Vagina (tissue), 2 donors: ENCODE results near the gene CD79B. TPM values are rescaled to one million over a fixed set of nuclear protein-coding genes. Genes with fewer than 3 reads are reported as not detected.

Experiments
- DNase-seq, 2 donors: peaks; one replicate each; pipeline ENCODE4 v3.0.0-alpha.2; 2017; ENCODE audit errors: extremely low spot score in 2 of 2
- H3K27ac ChIP-seq: fragments of 200-600 bp; sonication (generic); one replicate; pipeline ENCODE4 v1.5.1; 2019
- H3K27me3 ChIP-seq: fragments of 200-600 bp; sonication (generic); one replicate; pipeline ENCODE4 v1.5.1; 2019
- H3K36me3 ChIP-seq, 2 donors: fragments of 200-600 bp; sonication (generic); one replicate each; pipeline ENCODE4 v1.5.1; 2017 to 2019
- H3K4me1 ChIP-seq: fragments of 200-600 bp; sonication (generic); one replicate; pipeline ENCODE4 v1.5.1; 2019
- H3K4me3 ChIP-seq, 2 donors: fragments of 200-600 bp; sonication (generic); 1 replicate in 1 of 2; 2 replicates in 1 of 2; pipeline ENCODE4 v1.5.1; 2016 to 2019
- H3K9me3 ChIP-seq: fragments of 200-600 bp; sonication (generic); one replicate; pipeline ENCODE4 v1.5.1; 2019
- POLR2A ChIP-seq, 2 donors: fragments of 450-650 bp; IDR thresholded peaks; one replicate each; pipeline ENCODE4 v1.6.1; 2017; ENCODE audit warnings: antibody characterized with exemption in 2 of 2, mild to moderate bottlenecking in 2 of 2, moderate library complexity in 2 of 2
- POLR2AphosphoS5 ChIP-seq, 2 donors: sonication (generic); formaldehyde crosslinking; IDR thresholded peaks; one replicate each; pipeline ENCODE4 v1.9.0; 2017; ENCODE audit warnings: antibody characterized with exemption in 2 of 2, mild to moderate bottlenecking in 2 of 2, low read depth in 1 of 2; ENCODE audit not compliant: insufficient read depth in 1 of 2
- intact Hi-C: fragments of 100-400 bp; cut with DNase I; formaldehyde crosslinking; loops from one replicate; pipeline ENCODE4 v1.15.1; 2023
- total RNA-seq: library from RNA; depleted of rRNA; stranded (reverse); fragments of >200 nt; gene quantifications from one replicate; pipeline ENCODE4 v1.2.3, GENCODE V29; 2016
- TF ChIP-seq, protein P1 (sequence below), 3 experiments: fragments of 450-650 bp in 2 of 3; fragments of 200-600 bp in 1 of 3; sonication (generic) in 1 of 3; IDR thresholded peaks; one replicate each; pipeline ENCODE4 v1.5.1; 2017 to 2019; ENCODE audit warnings: antibody characterized with exemption in 3 of 3, mild to moderate bottlenecking in 2 of 3, moderate library complexity in 2 of 3

Gene CD79B
- total RNA-seq, 1 donor from 2014 or later: 3.9 TPM

DNA sequence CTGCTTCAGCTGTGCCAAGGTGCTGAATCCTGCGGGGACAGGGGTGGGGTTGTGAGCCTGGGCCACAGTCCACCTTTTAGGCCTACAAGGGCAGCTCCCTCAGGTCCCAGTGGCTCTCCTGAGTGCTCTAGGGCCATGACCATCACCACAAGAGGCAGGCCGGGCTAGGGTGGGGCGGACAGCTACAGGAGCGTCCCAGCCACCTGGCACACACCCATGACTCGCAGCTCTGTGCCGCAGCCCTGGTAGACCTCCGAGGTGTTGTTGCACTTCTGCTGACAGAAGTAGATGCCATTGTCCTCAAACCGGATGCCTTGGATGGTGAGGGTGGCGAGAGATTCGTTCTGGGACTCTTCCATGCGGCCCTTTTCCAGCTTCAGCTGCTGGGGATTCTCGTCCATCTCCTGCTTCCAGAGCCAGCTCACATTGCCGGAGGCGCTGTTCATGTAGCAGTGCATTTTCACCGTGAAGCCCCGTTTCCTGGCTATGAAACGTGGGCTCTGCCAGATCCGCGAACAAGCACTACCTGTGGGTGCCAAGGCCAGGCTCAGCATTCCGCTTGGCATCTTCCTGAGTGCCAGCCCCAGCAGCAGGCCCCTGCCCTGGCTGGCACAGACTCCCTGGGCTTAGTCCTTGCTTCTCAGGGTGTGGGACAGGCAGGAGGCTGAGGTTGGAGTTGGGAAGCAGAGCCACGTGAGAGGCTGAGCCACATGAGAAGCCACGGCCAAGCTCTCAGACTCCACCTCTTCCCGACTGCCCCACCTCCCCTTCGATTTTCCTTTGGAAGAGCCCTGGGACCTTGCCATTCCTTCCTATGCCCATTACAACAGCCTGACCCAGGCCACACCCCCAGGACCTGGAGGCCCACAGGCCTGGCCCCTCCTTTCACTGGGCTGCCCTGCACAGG is 2.0 kb downstream of the CD79B start:
- Histone ChIP-seq H3K9me3 (no peaks in the 10 kb centered on the region), H3K4me1 (peaks cover 22% of the 10 kb centered on the region), H3K36me3 (no peaks in the 10 kb centered on the region), H3K4me3 (peak overlapping the region in 1 of 2 donors; percentile 5), H3K27me3 (no peaks in the 10 kb centered on the region), H3K27ac (peak overlapping the region; percentile 63)
- intact Hi-C loops: no loop called here
- DNase-seq: no peak
- TF ChIP-seq POLR2AphosphoS5 (IDR thresholded peaks at IDR 0.05; ENCODE audit: insufficient read depth in 1 of 2, low read depth in 1 of 2) (peak in 1 of 2 donors; percentile 28), POLR2A (IDR thresholded peaks at IDR 0.05) (no peak)

DNA sequence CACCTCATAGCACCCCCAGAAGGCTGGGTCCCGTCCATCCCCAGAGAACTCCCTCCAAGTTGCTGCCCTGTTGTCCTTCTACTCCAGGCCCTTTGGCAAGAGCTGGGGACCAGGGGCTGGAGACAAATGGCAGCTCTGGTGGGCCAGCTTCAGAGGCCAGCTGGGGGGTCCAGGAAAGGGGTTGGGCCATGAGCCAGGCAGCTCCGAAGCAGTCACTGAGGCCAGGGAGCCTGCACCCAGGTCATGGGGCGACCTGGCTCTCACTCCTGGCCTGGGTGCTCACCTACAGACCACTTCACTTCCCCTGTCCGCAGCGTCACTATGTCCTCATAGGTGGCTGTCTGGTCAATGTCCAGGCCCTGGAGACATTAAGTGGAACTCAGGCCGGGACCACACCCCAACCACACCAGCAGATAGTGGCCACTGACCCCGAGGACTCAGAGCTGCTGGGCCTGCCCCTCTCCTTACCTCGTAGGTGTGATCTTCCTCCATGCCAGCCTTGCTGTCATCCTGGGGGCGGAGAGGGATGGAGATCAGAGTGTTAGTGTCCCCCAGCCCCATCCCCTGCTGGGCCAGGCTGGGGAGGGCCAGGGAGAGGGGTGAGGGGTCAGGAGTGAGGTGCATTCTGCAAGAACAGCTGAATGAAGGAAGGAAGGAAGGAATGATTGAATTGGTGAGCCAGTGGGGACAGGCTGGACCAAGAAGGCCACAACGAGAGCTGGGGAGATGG is 3.0 kb downstream of the CD79B start:
- Histone ChIP-seq H3K27me3 (no peaks in the 10 kb centered on the region), H3K9me3 (no peaks in the 10 kb centered on the region), H3K27ac (no peak overlapping the region), H3K4me1 (peaks cover 22% of the 10 kb centered on the region), H3K36me3 (no peaks in the 10 kb centered on the region), H3K4me3 (no peak overlapping the region)
- no peak for TF ChIP-seq POLR2AphosphoS5 (IDR thresholded peaks at IDR 0.05; ENCODE audit: insufficient read depth in 1 of 2, low read depth in 1 of 2)
- no peak for TF ChIP-seq POLR2A (IDR thresholded peaks at IDR 0.05)
- TF ChIP-seq, protein P1, sequence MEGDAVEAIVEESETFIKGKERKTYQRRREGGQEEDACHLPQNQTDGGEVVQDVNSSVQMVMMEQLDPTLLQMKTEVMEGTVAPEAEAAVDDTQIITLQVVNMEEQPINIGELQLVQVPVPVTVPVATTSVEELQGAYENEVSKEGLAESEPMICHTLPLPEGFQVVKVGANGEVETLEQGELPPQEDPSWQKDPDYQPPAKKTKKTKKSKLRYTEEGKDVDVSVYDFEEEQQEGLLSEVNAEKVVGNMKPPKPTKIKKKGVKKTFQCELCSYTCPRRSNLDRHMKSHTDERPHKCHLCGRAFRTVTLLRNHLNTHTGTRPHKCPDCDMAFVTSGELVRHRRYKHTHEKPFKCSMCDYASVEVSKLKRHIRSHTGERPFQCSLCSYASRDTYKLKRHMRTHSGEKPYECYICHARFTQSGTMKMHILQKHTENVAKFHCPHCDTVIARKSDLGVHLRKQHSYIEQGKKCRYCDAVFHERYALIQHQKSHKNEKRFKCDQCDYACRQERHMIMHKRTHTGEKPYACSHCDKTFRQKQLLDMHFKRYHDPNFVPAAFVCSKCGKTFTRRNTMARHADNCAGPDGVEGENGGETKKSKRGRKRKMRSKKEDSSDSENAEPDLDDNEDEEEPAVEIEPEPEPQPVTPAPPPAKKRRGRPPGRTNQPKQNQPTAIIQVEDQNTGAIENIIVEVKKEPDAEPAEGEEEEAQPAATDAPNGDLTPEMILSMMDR (IDR thresholded peaks at IDR 0.05): no peak
- intact Hi-C loops: no loop called here
- no peak for DNase-seq

DNA sequence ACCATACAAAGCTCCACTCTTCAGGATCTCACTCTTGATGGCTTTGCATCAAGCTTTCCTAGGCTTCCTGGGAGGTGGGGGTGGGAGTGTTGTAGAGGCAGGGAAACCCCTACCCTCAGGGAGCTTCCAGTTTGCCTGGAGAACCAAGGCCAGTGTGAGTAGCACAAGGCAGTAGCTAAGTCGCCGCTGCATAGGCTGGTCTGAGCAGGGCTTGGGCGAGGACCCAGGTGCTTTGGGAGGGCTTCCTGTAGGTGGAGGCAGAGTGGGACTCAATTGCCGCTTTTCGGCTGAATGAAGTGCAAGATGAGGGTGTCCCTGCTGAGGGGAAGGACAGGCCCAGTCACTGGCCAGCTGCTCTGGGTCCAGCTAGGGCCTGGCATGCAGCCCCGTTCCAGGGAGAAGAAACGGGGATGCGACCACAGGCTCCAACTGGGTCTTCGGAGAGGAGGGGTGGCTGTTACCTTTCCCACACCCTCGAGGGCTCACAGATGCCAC is 3.9 kb downstream of the CD79B start:
- DNase-seq: no peak
- H3K27me3 ChIP-seq: no peaks in the 10 kb centered on the region
- peaks cover 22% of the 10 kb centered on the region for H3K4me1 ChIP-seq
- intact Hi-C loops: no loop called here
- H3K27ac ChIP-seq: no peak overlapping the region
- TF ChIP-seq, protein P1 (IDR thresholded peaks at IDR 0.05): no peak
- TF ChIP-seq POLR2AphosphoS5 (IDR thresholded peaks at IDR 0.05; ENCODE audit: insufficient read depth in 1 of 2, low read depth in 1 of 2) (no peak), POLR2A (IDR thresholded peaks at IDR 0.05) (no peak)
- H3K4me3 ChIP-seq: no peak overlapping the region
- H3K9me3 ChIP-seq: no peaks in the 10 kb centered on the region
- H3K36me3 ChIP-seq: no peaks in the 10 kb centered on the region

DNA sequence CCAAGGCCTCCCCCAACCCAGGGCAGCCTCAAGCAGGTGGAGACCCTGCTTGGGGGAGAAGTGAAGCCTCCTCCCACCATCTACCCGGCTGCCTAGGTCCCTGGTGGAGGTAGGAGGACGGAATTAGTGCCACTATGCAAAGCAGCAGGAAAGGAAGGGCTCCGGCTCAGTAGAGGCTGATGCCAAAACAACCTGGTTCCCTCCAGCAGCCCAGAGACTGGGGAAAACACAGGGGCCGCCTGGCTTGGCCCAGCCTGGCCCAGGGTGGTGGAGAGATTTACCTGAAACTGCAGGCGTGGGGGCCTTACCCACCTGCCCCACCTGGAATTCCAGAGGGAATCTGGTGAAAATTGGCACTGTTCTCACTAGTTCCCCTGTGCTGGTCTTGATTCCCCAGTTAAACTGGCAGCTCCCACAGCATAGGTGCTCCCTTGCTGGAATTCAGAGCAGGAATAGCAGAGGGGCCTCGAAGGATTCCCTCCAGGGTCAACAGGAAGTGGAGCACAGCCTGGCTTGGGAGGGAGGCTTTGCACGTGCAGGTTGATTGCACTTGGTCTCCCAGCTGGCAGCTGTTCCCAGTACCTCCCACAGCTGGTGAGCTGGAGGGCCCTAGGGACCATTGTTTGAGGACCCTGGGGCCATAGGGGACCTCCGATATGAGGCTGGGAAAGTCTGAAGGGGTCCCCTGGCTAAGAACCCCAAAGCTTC is 4.5 kb downstream of the CD79B start:
- intact Hi-C loops: no loop called here
- TF ChIP-seq POLR2A (IDR thresholded peaks at IDR 0.05) (no peak), POLR2AphosphoS5 (IDR thresholded peaks at IDR 0.05; ENCODE audit: insufficient read depth in 1 of 2, low read depth in 1 of 2) (no peak)
- TF ChIP-seq, protein P1 (IDR thresholded peaks at IDR 0.05): no peak
- no peaks in the 10 kb centered on the region for H3K9me3 ChIP-seq

DNA sequence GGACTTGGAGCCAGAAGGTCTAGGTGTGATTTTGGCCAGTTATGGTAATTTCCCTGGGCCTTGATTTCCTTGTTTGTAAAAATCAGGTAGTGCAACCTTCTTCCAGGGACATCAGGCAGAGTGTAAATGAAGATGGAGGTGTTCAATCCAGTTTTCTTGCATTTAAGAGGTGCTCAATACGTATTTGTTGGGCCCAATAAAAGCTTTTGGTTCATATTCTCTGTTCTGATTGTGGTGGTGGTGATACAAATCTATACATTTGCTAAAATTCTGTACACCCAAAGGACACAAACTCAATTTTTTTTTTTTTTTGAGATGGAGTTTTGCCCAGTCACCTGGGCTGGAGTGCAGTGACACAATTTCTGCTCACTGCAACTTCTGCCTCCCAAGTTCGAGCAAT is 6.0 kb downstream of the CD79B start:
- no peak overlapping the region for H3K27ac ChIP-seq
- no peaks in the 10 kb centered on the region for H3K36me3 ChIP-seq
- TF ChIP-seq POLR2AphosphoS5 (IDR thresholded peaks at IDR 0.05; ENCODE audit: insufficient read depth in 1 of 2, low read depth in 1 of 2) (no peak), POLR2A (IDR thresholded peaks at IDR 0.05) (no peak)
- TF ChIP-seq, protein P1 (IDR thresholded peaks at IDR 0.05): no peak
- intact Hi-C loops: no loop called here
- no peaks in the 10 kb centered on the region for H3K27me3 ChIP-seq
- H3K4me3 ChIP-seq: no peak overlapping the region
- H3K9me3 ChIP-seq: no peaks in the 10 kb centered on the region
- no peak for DNase-seq
- peaks cover 11% of the 10 kb centered on the region for H3K4me1 ChIP-seq

More for the DNA sequence above, 4.5 kb downstream of the CD79B start:
- DNase-seq: no peak
- Histone ChIP-seq H3K27ac (no peak overlapping the region), H3K36me3 (no peaks in the 10 kb centered on the region), H3K27me3 (no peaks in the 10 kb centered on the region), H3K4me1 (peaks cover 22% of the 10 kb centered on the region), H3K4me3 (no peak overlapping the region)
